Stimulated activated naive CD8-positive, alpha-beta T cell treated with anti-CD3 and anti-CD28 coated beads, Interleukin-15, Interleukin-2, amounts not matched to agents 100 ng/mL and 50 ng/mL, for 24 hours (primary cell): ENCODE results near the gene LMLN.
A peak's percentile ranks its signal among the peaks of the same experiment; 100 is the strongest.
"Not testable (repeated sequence)": the region's sequence is repeated elsewhere in the genome, so short reads cannot be mapped to it uniquely, and the experiment has no call there.

Source experiments
- H3K27ac Mint-ChIP-seq: one replicate; pipeline ENCODE4 v1.8.0; 2021; ENCODE audit warnings: mild to moderate bottlenecking, mixed read lengths
- H3K27me3 Mint-ChIP-seq: one replicate; pipeline ENCODE4 v1.8.0; 2021; ENCODE audit warnings: mixed read lengths
- H3K36me3 Mint-ChIP-seq: one replicate; pipeline ENCODE4 v1.8.0; 2021; ENCODE audit warnings: low read depth, mixed read lengths
- H3K4me1 Mint-ChIP-seq: one replicate; pipeline ENCODE4 v1.8.0; 2021; ENCODE audit warnings: low read depth, mixed read lengths
- H3K4me3 Mint-ChIP-seq: one replicate; pipeline ENCODE4 v1.8.0; 2021; ENCODE audit warnings: mild to moderate bottlenecking, mixed read lengths
- H3K9me3 Mint-ChIP-seq: one replicate; pipeline ENCODE4 v1.8.0; 2021; ENCODE audit warnings: mixed read lengths

Gene LMLN

DNA sequence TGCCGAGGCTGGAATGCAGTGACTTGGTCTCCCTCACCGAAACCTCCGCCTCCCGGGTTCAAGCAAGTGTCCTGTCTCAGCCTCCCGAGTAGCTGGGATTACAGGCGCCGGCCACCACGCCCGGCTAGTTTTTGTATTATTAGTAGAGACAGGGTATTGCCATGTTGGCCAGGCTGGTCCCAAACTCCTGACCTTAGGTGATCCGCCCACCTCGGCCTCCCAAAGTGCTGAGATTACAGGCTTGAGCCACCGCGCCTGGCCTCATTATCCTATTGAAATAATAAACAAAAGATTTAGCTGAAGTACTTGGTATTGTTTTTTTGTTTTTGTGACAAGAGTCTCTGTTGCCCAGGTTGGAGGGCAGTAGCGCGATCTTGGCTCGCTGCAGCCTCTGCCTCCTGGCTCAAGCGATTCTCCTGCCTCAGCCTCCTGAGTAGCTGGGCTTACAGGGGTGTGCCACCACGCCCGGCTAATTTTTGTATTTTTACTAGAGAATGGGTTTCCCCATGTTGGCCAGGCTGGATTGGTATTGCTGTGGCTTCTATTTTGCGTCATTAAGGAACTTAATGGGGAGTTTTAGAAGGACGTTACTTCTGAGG lies 8.5 kb upstream of the LMLN start:
- Mint-ChIP-seq H3K9me3 (no peaks in the 10 kb centered on the region), H3K27ac (peak overlapping the region; percentile 99), H3K4me3 (peak overlapping the region; percentile 98), H3K36me3 (peaks cover 66% of the 10 kb centered on the region), H3K4me1 (peaks cover 60% of the 10 kb centered on the region), H3K27me3 (no peaks in the 10 kb centered on the region)

DNA sequence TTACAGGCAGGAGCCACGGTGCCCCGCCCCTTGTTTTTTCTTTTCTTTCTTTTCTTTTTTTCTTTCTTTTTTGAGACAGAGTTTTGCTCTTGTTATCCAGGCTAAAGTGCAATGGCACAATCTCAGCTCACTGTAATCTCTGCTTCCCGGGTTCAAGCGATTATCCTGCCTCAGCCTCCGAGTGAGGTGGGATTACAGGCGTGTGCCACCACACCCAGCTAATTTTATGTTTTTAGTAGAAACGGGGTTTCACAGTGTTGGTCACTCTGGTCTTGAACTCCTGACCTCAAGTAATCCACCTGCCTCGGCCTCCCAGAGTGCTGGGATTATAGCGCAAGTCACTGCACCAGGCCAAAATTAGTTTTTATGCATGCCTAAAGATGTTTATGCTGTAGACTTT lies 7.6 kb upstream of the LMLN start:
- Mint-ChIP-seq H3K9me3 (no peaks in the 10 kb centered on the region), H3K4me1 (peaks cover 67% of the 10 kb centered on the region), H3K27ac (peak overlapping the region; percentile 83), H3K27me3 (no peaks in the 10 kb centered on the region), H3K4me3 (peak overlapping the region; percentile 98), H3K36me3 (peaks cover 76% of the 10 kb centered on the region)

DNA sequence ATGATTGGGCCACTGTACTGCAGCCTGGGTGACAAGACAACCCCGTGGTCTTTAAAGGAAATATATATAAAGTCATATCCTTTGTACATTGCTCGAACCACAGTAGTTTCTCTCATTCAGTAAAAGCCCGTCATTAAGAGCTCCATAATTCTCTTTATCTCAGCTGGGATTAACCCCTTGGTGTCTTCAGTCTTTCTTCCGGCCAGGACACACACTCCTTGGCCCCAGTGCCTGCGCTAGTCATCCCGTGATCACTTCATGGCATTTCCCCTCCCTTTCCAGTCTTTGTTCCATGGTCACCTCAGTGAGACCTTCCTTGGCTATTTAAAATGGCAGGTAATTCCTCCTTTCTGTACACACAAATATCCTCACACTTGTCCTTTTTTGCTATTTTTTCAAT lies 6.7 kb upstream of the LMLN start:
- Mint-ChIP-seq H3K9me3 (no peaks in the 10 kb centered on the region), H3K27ac (peak overlapping the region; percentile 83), H3K4me1 (peaks cover 76% of the 10 kb centered on the region), H3K36me3 (peaks cover 80% of the 10 kb centered on the region), H3K27me3 (no peaks in the 10 kb centered on the region), H3K4me3 (peak overlapping the region; percentile 98)

DNA sequence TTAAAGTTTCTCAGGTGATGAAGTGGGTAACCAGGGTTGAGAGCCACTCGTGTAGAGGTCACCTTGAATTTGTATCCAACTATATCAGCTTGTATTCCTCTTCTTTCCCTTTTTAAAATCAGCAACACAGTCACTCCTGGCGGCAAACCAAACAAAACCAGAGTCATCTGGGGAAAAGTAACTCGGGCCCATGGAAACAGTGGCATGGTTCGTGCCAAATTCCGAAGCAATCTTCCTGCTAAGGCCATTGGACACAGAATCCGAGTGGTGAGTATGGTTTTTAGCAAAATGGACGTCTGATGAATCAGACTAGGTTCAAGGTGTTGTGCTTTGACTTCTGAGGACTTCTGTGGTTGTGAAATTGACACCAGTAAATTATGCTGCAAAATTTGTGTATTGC lies 6.1 kb upstream of the LMLN start:
- H3K4me3 Mint-ChIP-seq: peak overlapping the region; percentile 98
- H3K36me3 Mint-ChIP-seq: peaks cover 80% of the 10 kb centered on the region
- H3K4me1 Mint-ChIP-seq: peaks cover 80% of the 10 kb centered on the region
- H3K9me3 Mint-ChIP-seq: no peaks in the 10 kb centered on the region
- H3K27me3 Mint-ChIP-seq: no peaks in the 10 kb centered on the region
- peak overlapping the region; percentile 83 for H3K27ac Mint-ChIP-seq

DNA sequence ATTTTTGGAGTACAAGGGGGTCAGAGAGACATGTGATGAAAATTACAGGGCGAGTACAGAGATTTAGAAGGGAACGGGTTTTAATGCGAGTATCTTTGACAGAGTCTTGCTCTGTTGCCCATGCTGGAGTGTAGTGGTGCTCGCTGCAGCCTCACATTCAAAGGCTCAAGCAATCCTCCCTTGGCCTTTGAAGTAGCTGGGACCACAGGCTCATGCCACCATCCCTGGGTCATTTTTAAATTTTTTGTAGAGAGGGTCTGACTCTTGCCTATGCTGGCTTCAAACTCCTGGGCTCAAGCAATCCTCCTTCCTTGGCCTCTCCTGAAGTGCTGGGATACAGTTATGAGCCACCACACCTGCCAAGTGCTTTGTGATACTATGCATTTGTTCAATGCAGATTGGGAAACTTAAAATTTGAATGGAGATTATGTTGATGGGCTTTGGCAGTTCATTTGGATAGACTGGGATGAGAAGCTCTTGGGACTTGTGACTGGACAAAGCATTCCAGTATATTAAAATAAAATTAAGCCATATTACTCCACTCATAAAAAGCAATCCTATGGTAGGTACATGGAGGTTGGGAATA lies 4.0 kb upstream of the LMLN start:
- Mint-ChIP-seq H3K27ac (peak overlapping the region; percentile 40), H3K4me1 (peaks cover 86% of the 10 kb centered on the region), H3K4me3 (no peak overlapping the region), H3K9me3 (no peaks in the 10 kb centered on the region), H3K27me3 (no peaks in the 10 kb centered on the region), H3K36me3 (peaks cover 67% of the 10 kb centered on the region)

DNA sequence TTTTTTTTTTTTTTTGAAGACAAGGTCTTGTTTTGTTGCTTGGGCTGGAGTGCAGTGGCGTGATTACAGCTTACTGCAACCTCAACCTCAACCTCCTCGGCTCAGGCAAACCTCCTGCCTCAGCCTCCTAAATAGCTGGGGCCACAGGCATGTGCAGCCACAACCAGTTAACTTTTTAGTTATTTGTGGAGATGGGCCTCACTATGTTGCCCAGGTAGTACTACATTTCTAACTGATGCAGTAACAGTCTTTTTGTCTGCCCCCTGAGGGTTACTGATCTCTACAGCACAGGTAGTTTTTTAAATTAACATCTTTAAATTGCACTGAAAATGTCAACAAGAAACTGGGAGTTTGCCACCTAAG lies 3.4 kb upstream of the LMLN start:
- no peaks in the 10 kb centered on the region for H3K9me3 Mint-ChIP-seq
- H3K27ac Mint-ChIP-seq: peak overlapping the region; percentile 32
- peaks cover 61% of the 10 kb centered on the region for H3K36me3 Mint-ChIP-seq
- H3K4me1 Mint-ChIP-seq: peaks cover 88% of the 10 kb centered on the region
- H3K27me3 Mint-ChIP-seq: no peaks in the 10 kb centered on the region
- no peak overlapping the region for H3K4me3 Mint-ChIP-seq

DNA sequence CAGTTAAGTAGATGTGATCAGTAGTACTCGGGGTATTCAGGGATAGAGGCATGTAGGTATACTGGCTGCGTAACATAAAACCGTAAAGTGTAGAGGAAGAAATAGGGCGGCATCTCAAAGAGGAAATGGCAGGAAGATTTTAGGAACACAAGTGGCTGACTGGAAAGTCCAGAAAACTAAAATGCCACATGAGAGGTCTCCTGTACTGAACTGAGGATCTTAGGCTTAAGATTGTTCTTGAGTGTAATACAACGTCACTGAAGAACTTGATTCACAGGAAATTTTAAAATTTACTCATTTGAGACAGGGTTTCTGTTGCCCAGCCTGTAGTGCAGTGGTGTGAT lies 2.3 kb upstream of the LMLN start:
- Mint-ChIP-seq H3K36me3 (peaks cover 51% of the 10 kb centered on the region), H3K27me3 (no peaks in the 10 kb centered on the region), H3K4me3 (no peak overlapping the region), H3K4me1 (peaks cover 89% of the 10 kb centered on the region), H3K27ac (peak overlapping the region; percentile 29), H3K9me3 (no peaks in the 10 kb centered on the region)

DNA sequence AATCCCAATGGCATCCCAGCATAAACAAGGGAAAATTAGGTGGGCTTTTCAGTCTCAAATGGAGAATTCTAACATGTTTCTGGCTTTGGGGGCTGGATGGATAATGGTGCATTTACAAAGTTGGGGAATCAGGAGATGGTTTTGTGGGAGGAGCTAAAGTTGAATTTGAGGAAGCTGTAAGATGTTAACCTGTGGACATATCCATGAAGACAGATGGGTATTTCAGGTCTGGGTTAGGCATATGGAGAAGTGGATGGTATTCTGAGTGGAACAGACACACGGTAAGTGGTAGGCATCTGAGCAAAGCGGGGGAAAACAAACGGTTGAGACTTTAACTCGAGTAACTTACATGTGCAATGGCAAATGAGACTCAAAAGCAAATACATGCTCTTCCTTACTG lies 1.7 kb upstream of the LMLN start:
- Mint-ChIP-seq H3K36me3 (peaks cover 45% of the 10 kb centered on the region), H3K4me3 (peak overlapping the region; percentile 89), H3K9me3 (no peaks in the 10 kb centered on the region), H3K4me1 (peaks cover 83% of the 10 kb centered on the region), H3K27me3 (no peaks in the 10 kb centered on the region), H3K27ac (peak overlapping the region; percentile 83)

DNA sequence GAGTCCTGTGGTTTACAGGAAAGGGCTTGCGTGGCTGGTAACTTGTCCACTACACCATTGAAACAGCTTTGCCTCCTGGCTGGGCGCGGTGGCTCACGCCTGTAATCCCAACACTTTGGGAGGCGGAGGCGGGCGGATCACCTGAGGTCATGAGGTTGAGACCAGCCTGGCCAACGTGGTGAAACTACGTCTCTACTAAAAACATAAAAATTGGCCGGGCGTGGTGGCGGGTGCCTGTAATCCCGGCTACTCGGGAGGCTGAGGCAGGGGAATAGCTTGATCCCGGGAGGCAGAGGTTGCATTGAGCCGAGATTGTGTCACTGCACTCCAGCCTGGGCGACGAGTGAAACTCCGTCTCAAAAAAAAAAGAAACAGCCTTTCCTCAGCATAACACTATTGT lies 1.2 kb upstream of the LMLN start:
- not testable (repeated sequence) for H3K9me3 Mint-ChIP-seq, H3K27me3 Mint-ChIP-seq
- Mint-ChIP-seq H3K4me3 (peak overlapping the region; percentile 89), H3K27ac (peak overlapping the region; percentile 83), H3K36me3 (peaks cover 40% of the 10 kb centered on the region), H3K4me1 (peaks cover 78% of the 10 kb centered on the region)

DNA sequence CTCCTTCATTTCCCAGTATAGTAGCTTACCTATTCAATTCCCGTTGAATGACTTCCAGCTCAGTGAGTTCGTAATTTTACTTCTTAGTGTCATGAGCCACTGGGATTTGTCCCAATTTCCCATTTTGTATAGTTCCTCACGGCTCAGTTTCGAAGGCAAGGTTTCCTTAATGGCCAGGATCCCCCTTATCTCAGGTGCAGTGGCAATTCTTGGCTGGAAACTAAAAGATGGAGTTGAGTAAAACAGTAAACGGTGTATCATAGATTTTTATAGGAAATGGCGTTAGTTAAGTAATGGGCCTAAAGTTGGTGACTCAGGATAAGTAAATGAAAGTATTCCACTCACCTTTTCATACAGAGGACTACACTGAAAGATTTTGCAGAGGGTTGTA lies 522 bp upstream of the LMLN start:
- H3K4me1 Mint-ChIP-seq: peaks cover 72% of the 10 kb centered on the region
- H3K27ac Mint-ChIP-seq: peak overlapping the region; percentile 97
- H3K9me3 Mint-ChIP-seq: no peaks in the 10 kb centered on the region
- peaks cover 34% of the 10 kb centered on the region for H3K36me3 Mint-ChIP-seq
- H3K4me3 Mint-ChIP-seq: peak overlapping the region; percentile 89
- no peaks in the 10 kb centered on the region for H3K27me3 Mint-ChIP-seq

DNA sequence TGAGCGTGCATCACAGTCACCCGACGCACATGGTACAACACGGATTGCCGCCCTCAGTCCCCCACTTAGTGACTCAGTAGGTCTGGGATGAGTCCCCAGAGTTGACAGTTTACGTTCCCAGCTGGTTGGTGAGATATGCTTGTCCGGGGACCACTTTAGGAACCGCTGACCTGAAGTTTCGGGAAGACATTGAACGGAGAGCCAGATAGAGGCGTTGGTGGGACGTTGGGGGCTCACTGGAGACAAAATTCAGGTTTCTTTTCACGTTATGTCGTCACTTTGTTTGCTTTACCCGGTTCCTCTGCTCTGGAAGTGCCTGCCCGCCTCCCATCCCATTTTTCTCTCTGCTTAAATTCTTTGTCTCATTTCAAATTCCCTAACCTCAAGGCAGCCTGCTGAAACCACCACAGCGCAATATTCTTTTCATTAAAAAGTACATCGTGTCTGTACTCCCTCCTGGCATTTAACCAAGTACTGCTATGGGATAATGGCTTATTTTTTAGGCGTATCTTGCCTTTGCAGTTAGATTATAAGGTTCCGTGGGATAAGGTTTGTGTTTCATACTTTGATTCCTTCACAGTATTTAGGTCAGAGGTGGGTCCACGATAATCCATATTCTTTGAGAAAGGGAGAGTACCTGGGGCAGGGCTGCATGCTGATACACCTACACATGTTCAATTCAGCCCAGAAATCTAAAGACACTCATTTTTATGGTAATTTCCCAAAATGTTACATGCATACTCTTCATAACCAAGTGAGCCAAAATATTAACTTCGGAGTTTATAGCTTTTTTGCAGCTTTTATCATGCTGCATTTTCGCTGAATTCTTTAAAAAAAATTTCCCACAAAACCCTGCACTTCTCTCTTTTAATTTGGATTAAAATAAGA lies 921 bp downstream of the LMLN start:
- H3K27me3 Mint-ChIP-seq: no peaks in the 10 kb centered on the region
- H3K36me3 Mint-ChIP-seq: peaks cover 19% of the 10 kb centered on the region
- peaks cover 60% of the 10 kb centered on the region for H3K4me1 Mint-ChIP-seq
- H3K4me3 Mint-ChIP-seq: peak overlapping the region; percentile 89
- H3K27ac Mint-ChIP-seq: peak overlapping the region; percentile 97
- H3K9me3 Mint-ChIP-seq: no peaks in the 10 kb centered on the region

DNA sequence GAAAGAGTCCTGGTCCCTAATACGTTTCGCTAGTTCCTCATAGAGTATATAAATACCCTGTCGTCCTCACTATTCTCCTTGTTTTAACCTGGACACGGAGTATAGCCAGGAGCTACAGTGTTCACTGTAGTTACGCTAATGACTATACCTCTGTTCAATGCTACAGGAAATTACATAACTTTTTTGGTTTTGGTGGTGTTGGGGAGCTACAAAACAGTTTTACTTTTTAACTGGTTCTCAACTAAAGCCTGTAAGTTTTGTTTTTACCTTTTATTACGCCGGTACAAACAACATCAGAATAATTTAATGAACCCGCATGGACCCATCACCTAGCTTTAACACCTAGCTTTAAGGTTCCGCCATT lies 1.5 kb downstream of the LMLN start:
- no peaks in the 10 kb centered on the region for H3K9me3 Mint-ChIP-seq
- peaks cover 19% of the 10 kb centered on the region for H3K36me3 Mint-ChIP-seq
- H3K4me1 Mint-ChIP-seq: peaks cover 57% of the 10 kb centered on the region
- peak overlapping the region; percentile 38 for H3K27ac Mint-ChIP-seq
- peak overlapping the region; percentile 89 for H3K4me3 Mint-ChIP-seq
- no peaks in the 10 kb centered on the region for H3K27me3 Mint-ChIP-seq

DNA sequence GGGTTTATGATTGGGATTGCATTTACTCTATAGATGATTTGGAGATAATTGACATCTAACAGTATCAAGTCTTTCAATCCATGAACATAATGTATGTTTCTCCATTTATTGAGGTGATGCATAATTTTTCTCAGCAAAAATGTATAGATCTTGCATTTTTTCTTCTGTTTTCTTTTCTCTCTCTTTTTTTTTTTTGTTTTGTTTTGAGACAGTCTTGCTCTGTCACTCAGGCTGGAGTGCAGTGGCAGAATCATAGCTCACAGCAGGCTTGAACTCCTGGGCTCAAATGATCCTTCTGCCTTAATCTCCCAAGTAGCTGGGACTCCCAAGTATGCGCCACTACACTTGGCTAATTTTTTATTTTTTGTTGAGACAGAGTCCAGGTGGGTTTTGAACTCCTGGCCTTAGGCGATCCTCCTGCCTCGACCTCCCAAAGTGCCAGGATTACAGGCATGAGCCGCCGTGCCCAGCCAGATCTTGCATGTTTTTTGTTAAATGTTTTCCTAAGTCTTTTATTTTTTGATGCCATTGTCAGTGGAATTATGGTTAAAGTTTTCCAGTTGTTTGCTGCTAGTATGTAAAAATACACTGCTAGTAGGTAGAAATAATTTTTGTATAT lies 3.1 kb downstream of the LMLN start:
- Mint-ChIP-seq H3K36me3 (peaks cover 16% of the 10 kb centered on the region), H3K4me1 (peaks cover 44% of the 10 kb centered on the region), H3K27me3 (no peaks in the 10 kb centered on the region), H3K9me3 (peaks cover 9% of the 10 kb centered on the region), H3K27ac (no peak overlapping the region), H3K4me3 (no peak overlapping the region)

DNA sequence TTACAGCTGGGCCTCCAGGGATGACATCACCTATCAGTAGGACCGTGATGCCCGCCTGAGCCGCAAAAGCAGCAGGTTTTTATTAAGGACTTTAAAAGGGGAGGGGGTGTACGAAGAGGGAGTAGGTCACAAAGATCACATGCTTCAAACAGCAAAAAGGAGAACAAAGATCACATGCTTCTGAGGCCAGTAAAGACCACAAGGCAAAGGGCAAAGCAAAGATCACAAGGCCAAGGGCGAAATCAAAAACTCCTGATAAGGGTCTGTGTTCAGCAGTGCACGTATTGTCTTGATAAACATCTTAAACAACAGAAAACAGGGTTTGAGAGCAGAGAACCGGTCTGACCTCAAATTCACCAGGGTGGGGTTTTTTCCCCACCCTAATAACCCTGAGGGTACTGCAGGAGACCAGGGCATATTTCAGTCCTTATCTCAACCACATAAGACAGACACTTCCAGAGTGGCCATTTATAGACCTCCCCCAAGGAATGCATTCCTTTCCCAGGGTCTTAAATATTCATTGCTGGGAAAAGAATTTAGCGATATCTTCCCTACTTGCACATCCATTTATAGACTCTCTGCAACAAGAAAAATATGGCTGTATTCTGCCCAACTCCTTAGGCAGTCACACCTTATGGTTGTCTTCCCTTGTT lies 7.4 kb downstream of the LMLN start:
- not testable (repeated sequence) for H3K27me3 Mint-ChIP-seq, H3K4me1 Mint-ChIP-seq, H3K4me3 Mint-ChIP-seq, H3K27ac Mint-ChIP-seq
- Mint-ChIP-seq H3K36me3 (peaks cover 20% of the 10 kb centered on the region), H3K9me3 (peaks cover 12% of the 10 kb centered on the region)

DNA sequence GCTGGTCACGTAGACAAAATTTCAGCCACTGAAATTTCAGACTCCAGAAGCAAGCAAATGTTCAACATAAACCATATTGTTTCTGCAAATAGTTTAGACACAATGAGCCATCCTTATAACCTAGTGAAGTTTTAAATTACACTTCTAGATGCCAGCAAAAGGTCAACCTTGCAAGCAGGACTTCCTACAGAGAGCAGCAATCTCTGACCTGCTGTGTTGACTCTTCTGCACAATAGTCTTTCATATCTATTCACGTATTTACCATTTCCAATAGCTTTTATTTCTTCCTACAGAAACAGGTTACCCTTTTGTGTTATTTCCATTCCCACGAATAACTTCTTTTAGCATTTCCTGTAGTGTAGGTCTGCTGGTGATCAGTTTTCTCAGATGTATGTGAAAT lies 10.6 kb downstream of the LMLN start:
- Mint-ChIP-seq H3K4me3 (no peak overlapping the region), H3K27ac (no peak overlapping the region), H3K4me1 (no peaks in the 10 kb centered on the region), H3K9me3 (peaks cover 18% of the 10 kb centered on the region), H3K27me3 (no peaks in the 10 kb centered on the region), H3K36me3 (peaks cover 20% of the 10 kb centered on the region)
